Measurements from ENCODE around the gene GRID1.

DNA sequence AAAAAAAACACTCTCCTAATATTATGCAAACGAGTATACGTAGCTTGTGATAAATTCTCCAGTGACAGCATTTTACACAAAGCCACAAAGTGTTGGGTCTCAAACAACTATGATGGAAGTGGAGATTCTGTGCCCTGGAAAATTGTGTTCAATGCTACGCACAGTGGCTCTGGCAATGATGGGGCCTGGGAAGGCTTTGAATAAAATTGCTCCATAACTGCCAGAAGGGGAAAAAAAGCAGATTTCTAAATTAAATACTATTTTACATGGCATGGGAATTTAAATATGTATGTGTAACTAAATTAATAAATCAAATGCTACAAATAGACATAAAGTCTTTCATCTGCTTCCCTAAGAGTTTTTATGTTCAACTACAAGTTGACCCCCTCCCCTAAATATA lies 306.7 kb downstream of the GRID1 start:
- no peak for TF ChIP-seq GATA3 (IDR thresholded peaks at IDR 0.05; ENCODE audit: low read depth, low read length)
- TF ChIP-seq GATA2 (IDR thresholded peaks at IDR 0.05; ENCODE audit: low read depth, low read length): no peak

Measured in SH-SY5Y (cell line).